Erythroblast (primary cell): Measurements from ENCODE around the gene CEBPG.

Experiments
- GATA1 ChIP-seq: IDR thresholded peaks from 2 replicates; pipeline ENCODE4 v1.6.1; 2011; ENCODE audit warnings: low read depth, mild to moderate bottlenecking, control low read depth, low read length, moderate library complexity
- POLR2A ChIP-seq: IDR thresholded peaks from 2 replicates; pipeline ENCODE4 v1.6.1; 2011; ENCODE audit warnings: mild to moderate bottlenecking, low read length

DNA sequence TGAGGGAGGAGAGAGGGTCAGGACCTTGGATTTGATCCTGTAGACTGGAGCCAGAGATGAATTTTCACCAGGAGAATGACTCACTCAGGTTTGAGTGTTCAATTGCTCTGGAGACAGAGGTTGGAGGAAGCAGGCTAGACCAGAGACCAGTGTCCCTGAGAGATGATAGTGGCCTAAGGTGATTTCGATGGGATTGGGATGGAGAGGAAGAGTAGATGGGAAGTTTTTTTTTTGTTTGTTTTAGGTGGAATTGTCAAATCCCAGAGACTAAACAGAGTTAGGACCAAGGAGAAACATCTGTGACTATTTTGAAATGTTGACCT lies 2.3 kb downstream of the CEBPG start:
- TF ChIP-seq POLR2A (no peak), GATA1 (no peak)
